B cell (primary cell): ENCODE measurements around the gene KCNJ18. TPM values are rescaled to one million over a fixed set of nuclear protein-coding genes. Genes with fewer than 3 reads are reported as not detected.
"Not testable (repeated sequence)": the region's sequence is repeated elsewhere in the genome, so short reads cannot be mapped to it uniquely, and the experiment has no call there.

Experiments
- ATAC-seq: fragments of 200-7000 bp; cut with Tn5 transposase; one replicate; pipeline ENCODE4 v1.10.0; 2021; ENCODE audit warnings: low read depth, mild to moderate bottlenecking, moderate number of reproducible peaks, moderate library complexity
- CTCF ChIA-PET: fragments of 350-600 bp; sonication (Branson Sonifier 250); formaldehyde crosslinking; loops from one replicate; lab custom pipeline; 2021; ENCODE audit warnings: antibody characterized with exemption, inconsistent platforms; lab: Charles Lee
- POLR2A ChIA-PET: fragments of 350-600 bp; sonication (Branson Sonifier 250); formaldehyde crosslinking; loops from one replicate; lab custom pipeline; 2021; ENCODE audit warnings: antibody characterized with exemption; lab: Charles Lee
- DNase-seq: peaks from one replicate; pipeline ENCODE4 v3.0.0; 2013
- H2AFZ ChIP-seq: 2 replicates; pipeline ENCODE4 v1.6.1; 2012; ENCODE audit warnings: mild to moderate bottlenecking, low read depth, low read length; ENCODE audit not compliant: insufficient read depth, poor library complexity, severe bottlenecking
- H3K27ac ChIP-seq, 2 donors: 1 replicate in 1 of 2; 2 replicates in 1 of 2; pipeline ENCODE4 v1.5.1; 2012 to 2013; ENCODE audit warnings: low read length in 2 of 2, mild to moderate bottlenecking in 2 of 2, moderate library complexity in 1 of 2
- H3K27me3 ChIP-seq, 4 experiments: fragments of 200-600 bp in 1 of 4; sonication (generic) in 1 of 4; replicated peaks in 1 of 4; 1 replicate in 2 of 4; 2 replicates in 2 of 4; pipeline versions ENCODE4 v1.6.1 to v1.7.0; 2013 to 2016; ENCODE audit warnings: low read length in 3 of 4, mild to moderate bottlenecking in 2 of 4, mixed read lengths in 1 of 4, moderate library complexity in 1 of 4; ENCODE audit not compliant: insufficient read depth in 4 of 4, control insufficient read depth in 3 of 4; ENCODE audit errors: control extremely low read depth in 1 of 4
- H3K36me3 ChIP-seq, 2 experiments: replicated peaks in 1 of 2; 1 replicate in 1 of 2; 2 replicates in 1 of 2; pipeline versions ENCODE4 v1.6.1 to v1.7.1; 2013; ENCODE audit warnings: low read length in 1 of 2; ENCODE audit not compliant: insufficient read depth in 2 of 2, control insufficient read depth in 1 of 2; ENCODE audit errors: control extremely low read depth in 1 of 2, extremely low read depth in 1 of 2
- H3K4me1 ChIP-seq, 2 donors: fragments of 200-600 bp in 1 of 2; sonication (generic) in 1 of 2; 1 replicate in 1 of 2; 2 replicates in 1 of 2; pipeline versions ENCODE4 v1.5.1 to v1.6.1; 2013 to 2017; ENCODE audit warnings: low read length in 2 of 2; ENCODE audit not compliant: control insufficient read depth in 2 of 2, insufficient read depth in 2 of 2
- H3K4me2 ChIP-seq: replicated peaks from 2 replicates; pipeline ENCODE3; 2012; ENCODE audit warnings: mild to moderate bottlenecking, low read depth, low read length; ENCODE audit not compliant: poor library complexity, severe bottlenecking
- H3K4me3 ChIP-seq, 5 experiments: fragments of 200-600 bp in 1 of 5; sonication (generic) in 1 of 5; 1 replicate in 3 of 5; 2 replicates in 2 of 5; pipeline versions ENCODE4 v1.5.1 to v1.7.0; 2011 to 2016; ENCODE audit warnings: low read length in 4 of 5, mild to moderate bottlenecking in 4 of 5, low read depth in 2 of 5, control low read depth in 1 of 5, moderate library complexity in 1 of 5; ENCODE audit not compliant: insufficient read depth in 1 of 5; ENCODE audit errors: control extremely low read depth in 1 of 5, extremely low read depth in 1 of 5
- H3K79me2 ChIP-seq: fragments of 200-600 bp; sonication (generic); one replicate; pipeline ENCODE4 v1.6.0; 2016; ENCODE audit warnings: low read length; ENCODE audit not compliant: control insufficient read depth, insufficient read depth
- H3K9ac ChIP-seq: fragments of 200-600 bp; sonication (generic); 2 replicates; pipeline ENCODE4 v1.6.1; 2017; ENCODE audit warnings: mild to moderate bottlenecking, low read length, moderate library complexity
- H3K9me3 ChIP-seq, 3 donors: one replicate each; pipeline versions ENCODE4 v1.6.1 to v1.7.1; 2013; ENCODE audit warnings: low read length in 2 of 3; ENCODE audit not compliant: control insufficient read depth in 2 of 3, insufficient read depth in 1 of 3; ENCODE audit errors: control extremely low read depth in 1 of 3
- H4K20me1 ChIP-seq: 2 replicates; pipeline ENCODE4 v1.6.0; 2012; ENCODE audit warnings: mild to moderate bottlenecking, low read length; ENCODE audit not compliant: insufficient read depth, control insufficient read depth, poor library complexity, severe bottlenecking
- H3K27ac Mint-ChIP-seq: one replicate; pipeline ENCODE4 v1.8.0; 2021; ENCODE audit warnings: mixed read lengths
- H3K27me3 Mint-ChIP-seq: one replicate; pipeline ENCODE4 v1.8.0; 2021; ENCODE audit warnings: mixed read lengths
- H3K4me1 Mint-ChIP-seq: one replicate; pipeline ENCODE4 v1.8.0; 2021; ENCODE audit warnings: mixed read lengths
- H3K4me3 Mint-ChIP-seq: one replicate; pipeline ENCODE4 v1.8.0; 2021; ENCODE audit warnings: mixed read lengths
- H3K9me3 Mint-ChIP-seq: one replicate; pipeline ENCODE4 v1.8.0; 2022; ENCODE audit warnings: mixed read lengths; ENCODE audit not compliant: insufficient read depth
- WGBS: methylation state at CpG from one replicate; pipeline ENCODE4 v1.1.5; 2013; ENCODE audit warnings: missing lambda C conversion rate; ENCODE audit not compliant: insufficient coverage; 5-methylcytosine and 5-hydroxymethylcytosine counted together
- intact Hi-C: fragments of 100-400 bp; cut with micrococcal nuclease; formaldehyde crosslinking; loops from one replicate; pipeline ENCODE4 v1.10.0; 2022
- polyA plus RNA-seq: library from polyadenylated mRNA; depleted of rRNA; stranded (reverse); fragments of >200 nt; gene quantifications from 2 replicates; pipeline ENCODE4 v1.2.3, GENCODE V29; 2012
- total RNA-seq, 2 donors: library from RNA; stranded (reverse); fragments of 120-200 nt in 1 of 2; gene quantifications; 1 replicate in 1 of 2; 2 replicates in 1 of 2; pipeline versions ENCODE4 v1.2.3 to v1.2.4, GENCODE V29; 2013 to 2022

KCNJ18 gene
- total and polyA plus RNA-seq, 2 donors (not counting 1 experiment from before 2014, with no cell fraction given), result not detected

GRCh38 chr17:21720566-21720965, 28.2 kb downstream of the KCNJ18 start:
- H3K27me3 Mint-ChIP-seq, H3K4me2 ChIP-seq, H3K4me3 ChIP-seq, H3K9me3 Mint-ChIP-seq, H3K27ac ChIP-seq, H3K4me3 Mint-ChIP-seq, H3K27me3 ChIP-seq, H4K20me1 ChIP-seq, H3K4me1 ChIP-seq, H3K4me1 Mint-ChIP-seq, H3K9ac ChIP-seq, DNase-seq, H3K79me2 ChIP-seq, H3K36me3 ChIP-seq, H2AFZ ChIP-seq, H3K27ac Mint-ChIP-seq, ATAC-seq, H3K9me3 ChIP-seq, POLR2A ChIA-PET, CTCF ChIA-PET, intact Hi-C loops: not testable (repeated sequence)
- 87% methylated on average over 6 of the region's 8 CpGs for WGBS

DNA sequence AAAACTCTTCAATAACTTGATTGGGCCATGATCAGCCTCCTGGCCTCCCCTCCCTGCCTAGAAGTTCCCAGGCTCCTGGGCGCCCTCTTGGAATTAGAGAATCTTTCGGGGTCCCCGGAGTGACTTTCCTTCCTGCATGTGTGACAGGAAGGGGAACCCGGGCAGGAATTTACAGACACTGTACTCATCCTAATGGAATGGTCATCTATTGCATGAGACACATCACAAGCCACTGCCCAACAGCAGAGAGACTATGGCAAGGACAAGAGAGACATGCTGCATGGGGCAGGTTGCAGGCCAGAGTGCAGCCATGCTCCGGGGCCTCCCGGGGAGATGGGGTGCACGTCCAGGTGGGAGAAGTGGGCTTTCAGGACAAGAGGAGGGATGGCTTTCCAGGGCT, 29.9 kb downstream of the KCNJ18 start:
- H3K27ac ChIP-seq, H2AFZ ChIP-seq, POLR2A ChIA-PET, H3K4me3 Mint-ChIP-seq, DNase-seq, ATAC-seq, H3K36me3 ChIP-seq, CTCF ChIA-PET, H3K27ac Mint-ChIP-seq, H4K20me1 ChIP-seq, H3K4me1 Mint-ChIP-seq, H3K9me3 ChIP-seq, intact Hi-C loops, H3K27me3 ChIP-seq, H3K4me1 ChIP-seq, H3K4me3 ChIP-seq, H3K9ac ChIP-seq, H3K4me2 ChIP-seq, H3K9me3 Mint-ChIP-seq, H3K27me3 Mint-ChIP-seq, H3K79me2 ChIP-seq: not testable (repeated sequence)
- WGBS, result 76% methylated on average over 3 of the region's 7 CpGs

GRCh38 chr17:21724216-21725006, 32.1 kb downstream of the KCNJ18 start:
- H3K27ac Mint-ChIP-seq, H3K9me3 Mint-ChIP-seq, H3K36me3 ChIP-seq, H3K4me3 Mint-ChIP-seq, H3K27me3 ChIP-seq, H3K9ac ChIP-seq, H3K4me3 ChIP-seq, H3K27ac ChIP-seq, DNase-seq, H3K4me1 ChIP-seq, ATAC-seq, H3K4me2 ChIP-seq, H4K20me1 ChIP-seq, H3K4me1 Mint-ChIP-seq, H3K27me3 Mint-ChIP-seq, H2AFZ ChIP-seq, POLR2A ChIA-PET, H3K79me2 ChIP-seq, H3K9me3 ChIP-seq, intact Hi-C loops, CTCF ChIA-PET: not testable (repeated sequence)
- no CpG with 5 or more reads among the region's 6 CpGs for WGBS

DNA sequence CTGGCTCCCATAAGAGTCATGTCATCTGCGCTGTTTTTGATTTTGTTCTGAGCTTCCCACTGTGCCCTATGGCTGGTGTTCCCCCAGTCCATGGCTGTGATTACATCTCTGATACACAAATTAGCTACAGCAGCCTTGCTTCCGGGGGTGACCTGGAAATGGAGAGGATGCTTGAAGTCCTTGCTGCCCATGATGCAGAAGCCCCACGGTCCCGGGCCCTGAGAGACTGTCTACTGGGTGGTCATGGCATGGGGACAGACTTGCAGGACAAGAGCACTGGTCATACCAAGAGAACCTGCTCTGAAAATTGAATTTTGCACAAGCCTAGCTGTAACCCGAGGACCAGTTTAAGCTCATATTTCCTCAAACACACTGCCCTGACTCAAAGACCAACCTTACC, 38.8 kb downstream of the KCNJ18 start:
- not testable (repeated sequence) for ATAC-seq, H3K27me3 ChIP-seq

More for the DNA sequence above, 38.8 kb downstream of the KCNJ18 start:
- H4K20me1 ChIP-seq, H3K4me1 ChIP-seq, H3K4me3 ChIP-seq, H2AFZ ChIP-seq, H3K27ac Mint-ChIP-seq, H3K9ac ChIP-seq, H3K9me3 Mint-ChIP-seq, H3K27me3 Mint-ChIP-seq, intact Hi-C loops, DNase-seq, H3K27ac ChIP-seq, H3K9me3 ChIP-seq, H3K36me3 ChIP-seq, H3K4me2 ChIP-seq, H3K79me2 ChIP-seq, H3K4me3 Mint-ChIP-seq, H3K4me1 Mint-ChIP-seq, POLR2A ChIA-PET, CTCF ChIA-PET: not testable (repeated sequence)
- 76% methylated on average over 4 of the region's 5 CpGs for WGBS
